HepG2 (cell line): Measurements from ENCODE around the gene ILDR1. TPM values are rescaled to one million over a fixed set of nuclear protein-coding genes. Genes with fewer than 3 reads are reported as not detected.

ENCODE experiments used
- ATAC-seq: fragments of 200-7000 bp; cut with Tn5 transposase; 3 replicates; pipeline ENCODE4 v1.9.1; 2020; ENCODE audit warnings: mild to moderate bottlenecking, moderate library complexity
- BruUV-seq: library from RNA; stranded (reverse); fragments of 400-500 nt; replicated peaks from 2 replicates; lab custom pipeline; 2021; lab: Mats Ljungman, UMichigan
- CTCF ChIA-PET: fragments of 300-600 bp; formaldehyde crosslinking; extraction: SDS; loops from one replicate; lab custom pipeline; 2021; ENCODE audit warnings: low total read pairs, inconsistent platforms, low intra/inter-chr PET ratio; lab: Yijun Ruan, JAX
- POLR2A ChIA-PET: fragments of 350-600 bp; sonication (Branson Sonifier 250); formaldehyde crosslinking; loops from one replicate; lab custom pipeline; 2020; ENCODE audit warnings: antibody characterized with exemption, inconsistent platforms; lab: Yijun Ruan, JAX
- DNase-seq: peaks from one replicate; pipeline ENCODE4 v3.0.0-alpha.2; 2015; ENCODE audit warnings: low spot score
- FAIRE-seq: peaks from 3 replicates; lab custom pipeline; 2011; peaks lifted over from hg19 to GRCh38; lab: Jason Lieb, UNC
- H2AFZ ChIP-seq: one replicate; pipeline ENCODE4 v1.6.1; 2011; ENCODE audit warnings: low read length, inconsistent platforms
- H3K27ac ChIP-seq: fragments of 300-600 bp; 3 replicates; pipeline ENCODE4 v1.8.0; 2011; ENCODE audit warnings: mixed run types, mild to moderate bottlenecking, mixed read lengths, low read length, inconsistent platforms; ENCODE audit not compliant: insufficient read depth; ENCODE audit errors: extremely low read length
- H3K27me3 ChIP-seq, 2 experiments: fragments of 200-600 bp in 1 of 2; 2 replicates in 1 of 2; 3 replicates in 1 of 2; pipeline versions ENCODE4 v1.6.0 to v1.8.0; 2011; ENCODE audit warnings: low read length in 2 of 2, mild to moderate bottlenecking in 2 of 2, moderate library complexity in 2 of 2, inconsistent platforms in 1 of 2; ENCODE audit not compliant: insufficient read depth in 2 of 2, control insufficient read depth in 1 of 2
- H3K36me3 ChIP-seq, 2 experiments: fragments of 200-600 bp in 1 of 2; replicated peaks in 1 of 2; 2 replicates in 1 of 2; 3 replicates in 1 of 2; pipeline versions ENCODE4 v1.5.1 to v1.8.0; 2011; ENCODE audit warnings: low read length in 2 of 2, inconsistent platforms in 1 of 2; ENCODE audit not compliant: insufficient read depth in 2 of 2, control insufficient read depth in 1 of 2
- H3K4me1 ChIP-seq: 2 replicates; pipeline ENCODE4 v1.5.1; 2012; ENCODE audit warnings: low read length, inconsistent platforms; ENCODE audit not compliant: insufficient read depth
- H3K4me2 ChIP-seq: 2 replicates; pipeline ENCODE4 v1.6.0; 2011; ENCODE audit warnings: low read depth, low read length, inconsistent platforms
- H3K4me3 ChIP-seq, 3 experiments: fragments of 200-600 bp in 1 of 3; sonication (generic), shearing (Covaris generic) in 1 of 3; replicated peaks in 1 of 3; 2 replicates each; pipeline ENCODE4 v1.5.1; 2011 to 2016; ENCODE audit warnings: low read length in 3 of 3, inconsistent platforms in 2 of 3, low read depth in 2 of 3, mild to moderate bottlenecking in 2 of 3, control low read depth in 1 of 3, mixed read lengths in 1 of 3; ENCODE audit not compliant: insufficient read depth in 1 of 3
- H3K79me2 ChIP-seq: one replicate; pipeline ENCODE4 v1.6.1; 2011; ENCODE audit warnings: low read length, inconsistent platforms; ENCODE audit not compliant: insufficient read depth
- H3K9ac ChIP-seq: 2 replicates; pipeline ENCODE4 v1.6.0; 2011; ENCODE audit warnings: mild to moderate bottlenecking, low read depth, low read length, inconsistent platforms; ENCODE audit not compliant: insufficient read depth
- H3K9me3 ChIP-seq: 2 replicates; pipeline ENCODE4 v1.5.1; 2012; ENCODE audit warnings: mild to moderate bottlenecking, low read length
- H4K20me1 ChIP-seq: 2 replicates; pipeline ENCODE4 v1.6.0; 2011; ENCODE audit warnings: inconsistent platforms, mild to moderate bottlenecking, low read length, moderate library complexity; ENCODE audit not compliant: insufficient read depth
- ARID3A ChIP-seq: IDR thresholded peaks from 2 replicates; pipeline ENCODE4 v1.6.1; 2012; ENCODE audit warnings: low read depth, low read length, improper control_type of control experiment
- FOXJ3 ChIP-seq: sonication (generic); formaldehyde crosslinking; IDR thresholded peaks from 2 replicates; pipeline ENCODE4 v1.4.0; 2020; ENCODE audit warnings: missing genetic modification reagents, mild to moderate bottlenecking, borderline replicate concordance
- GFI1 ChIP-seq: sonication (generic); formaldehyde crosslinking; IDR thresholded peaks from 2 replicates; pipeline ENCODE4 v1.5.0; 2020; ENCODE audit warnings: missing genetic modification reagents, mild to moderate bottlenecking, borderline replicate concordance
- GZF1 ChIP-seq: sonication (generic); formaldehyde crosslinking; IDR thresholded peaks from 2 replicates; pipeline ENCODE4 v1.5.1; 2020; ENCODE audit warnings: mild to moderate bottlenecking, missing genetic modification reagents
- HOMEZ ChIP-seq: IDR thresholded peaks from 2 replicates; pipeline ENCODE4 v1.6.1; 2016; ENCODE audit warnings: low read depth
- JDP2 ChIP-seq: sonication (generic); formaldehyde crosslinking; IDR thresholded peaks from 2 replicates; pipeline ENCODE4 v1.8.1; 2022; ENCODE audit warnings: missing genetic modification reagents, borderline replicate concordance
- NKX3-1 ChIP-seq: sonication (generic); formaldehyde crosslinking; IDR thresholded peaks from 2 replicates; pipeline ENCODE4 v1.5.0; 2020; ENCODE audit warnings: missing genetic modification reagents
- NR2F6 ChIP-seq, 2 experiments: IDR thresholded peaks; 2 replicates each; pipeline ENCODE4 v1.6.1; 2016; ENCODE audit warnings: antibody characterized with exemption in 1 of 2, mild to moderate bottlenecking in 1 of 2
- POLR2AphosphoS2 ChIP-seq: IDR thresholded peaks from 2 replicates; pipeline ENCODE4 v1.6.1; 2011; ENCODE audit warnings: low read depth, low read length, improper control_type of control experiment
- REPIN1 ChIP-seq: sonication (generic); formaldehyde crosslinking; IDR thresholded peaks from 2 replicates; pipeline ENCODE4 v1.8.0; 2022; ENCODE audit warnings: missing genetic modification reagents, low read depth, mild to moderate bottlenecking, borderline replicate concordance
- SAFB2 ChIP-seq: sonication (generic); formaldehyde crosslinking; IDR thresholded peaks from 2 replicates; pipeline ENCODE4 v1.5.1; 2020; ENCODE audit warnings: missing genetic modification reagents, low read depth, mild to moderate bottlenecking, borderline replicate concordance
- SOX6 ChIP-seq, 2 experiments: fragments of 450-650 bp in 1 of 2; sonication (generic) in 1 of 2; formaldehyde crosslinking in 1 of 2; IDR thresholded peaks; 2 replicates each; pipeline versions ENCODE4 v1.4.0 to v1.6.1; 2017 to 2020; ENCODE audit warnings: antibody characterized with exemption in 1 of 2, mild to moderate bottlenecking in 1 of 2, missing genetic modification reagents in 1 of 2
- XBP1 ChIP-seq: sonication (generic); formaldehyde crosslinking; IDR thresholded peaks from 2 replicates; pipeline ENCODE4 v1.5.0; 2020; ENCODE audit warnings: missing genetic modification reagents
- ZBTB8A ChIP-seq: sonication (generic); formaldehyde crosslinking; IDR thresholded peaks from 2 replicates; pipeline ENCODE4 v1.4.0; 2020; ENCODE audit warnings: mild to moderate bottlenecking, low read depth, missing genetic modification reagents, borderline replicate concordance
- ZFX ChIP-seq: sonication (generic); formaldehyde crosslinking; IDR thresholded peaks from 2 replicates; pipeline ENCODE4 v1.4.0; 2020; ENCODE audit warnings: mild to moderate bottlenecking, low read depth, missing genetic modification reagents, moderate library complexity
- WGBS: methylation state at CpG from one replicate; pipeline ENCODE4 v1.1.6; 2017; ENCODE audit warnings: low lambda C conversion rate; 5-methylcytosine and 5-hydroxymethylcytosine counted together
- in situ Hi-C: cut with HindIII; loops from 2 replicates; pipeline ENCODE4 v1.10.0; 2017; ENCODE audit warnings: low pct_unique_long_range_greater_than_20kb; ENCODE audit not compliant: extremely low pct_ligation_motif_present
- intact Hi-C: fragments of 100-400 bp; cut with micrococcal nuclease; formaldehyde crosslinking; loops from one replicate; pipeline ENCODE4 v1.10.0; 2022; ENCODE audit not compliant: unreplicated experiment
- polyA plus RNA-seq, 8 experiments: library from polyadenylated mRNA; depleted of rRNA in 3 of 8; stranded (reverse) in 7 of 8; unstranded in 1 of 8; fragments of >200 nt; fragmentation: Illumina TruSeq in 4 of 8; extraction: Trizol in 4 of 8; gene quantifications; 2 replicates each; pipeline versions ENCODE4 v1.2.1 to v1.2.3, GENCODE V29; 2011 to 2016; ENCODE audit warnings: low read depth in 4 of 8, missing spikeins in 1 of 8, mixed read lengths in 1 of 8; ENCODE audit not compliant: insufficient read depth in 1 of 8
- total RNA-seq, 5 experiments: library from RNA; depleted of rRNA; stranded (reverse); fragments of >200 nt; fragmentation: Illumina TruSeq; extraction: Trizol; gene quantifications; 2 replicates each; pipeline ENCODE4 v1.2.3, GENCODE V29; 2016; ENCODE audit warnings: low read depth in 1 of 5

ILDR1 gene
- total and polyA plus RNA-seq, 2 of the 13 experiments (the other 11 are each of a cell fraction or from before 2014, with no cell fraction given) = not detected

GRCh38 chr3:122021037-122021436 is 1.0 kb downstream of the ILDR1 start:
- H3K79me2 ChIP-seq = no peaks in the 10 kb centered on the region
- H4K20me1 ChIP-seq = no peaks in the 10 kb centered on the region
- H3K4me2 ChIP-seq = no peak overlapping the region
- H3K9ac ChIP-seq = no peak overlapping the region
- CTCF ChIA-PET = no interaction called here
- intact Hi-C loops = no loop called here
- no peak overlapping the region for H3K27ac ChIP-seq
- H3K9me3 ChIP-seq = no peaks in the 10 kb centered on the region
- H3K4me1 ChIP-seq = no peaks in the 10 kb centered on the region
- no TSS peak for BruUV-seq
- POLR2A ChIA-PET = no interaction called here
- ATAC-seq = no peak
- FAIRE-seq = no peak
- TF ChIP-seq SOX6 (IDR thresholded peaks at IDR 0.05) (no peak), SOX6 (CRISPR knock-in tag; IDR thresholded peaks at IDR 0.05) (no peak), GZF1 (CRISPR knock-in tag) (no peak), NKX3-1 (CRISPR knock-in tag) (no peak), ZBTB8A (CRISPR knock-in tag) (no peak), JDP2 (CRISPR knock-in tag) (no peak), HOMEZ (CRISPR knock-in tag) (no peak), POLR2AphosphoS2 (no peak), ARID3A (no peak), REPIN1 (CRISPR knock-in tag) (no peak), ZFX (CRISPR knock-in tag) (no peak), SAFB2 (no peak), NR2F6 (IDR thresholded peaks at IDR 0.05) (no peak), NR2F6 (CRISPR knock-in tag; IDR thresholded peaks at IDR 0.05) (no peak), XBP1 (CRISPR knock-in tag) (no peak), FOXJ3 (CRISPR knock-in tag) (no peak), GFI1 (CRISPR knock-in tag) (no peak)
- DNase-seq = no peak
- H3K36me3 ChIP-seq = no peaks in the 10 kb centered on the region
- WGBS = 0% methylated on average over 1 of the region's 1 CpG
- no peak overlapping the region for H2AFZ ChIP-seq
- no peak overlapping the region for H3K4me3 ChIP-seq
- no peaks in the 10 kb centered on the region; a peak in 1 of 5 replicates for H3K27me3 ChIP-seq
- in situ Hi-C loops = no loop called here
